NCI-H510A (cell line): ENCODE measurements around the gene RAI14.

ENCODE experiments used
- DNase-seq: peaks from one replicate; lab custom pipeline; 2025; lab: John Stamatoyannopoulos, UW

RAI14 gene

GRCh38 chr5:34677428-34677827 is 21.3 kb downstream of the RAI14 start:
- DNase-seq, result no peak

DNA sequence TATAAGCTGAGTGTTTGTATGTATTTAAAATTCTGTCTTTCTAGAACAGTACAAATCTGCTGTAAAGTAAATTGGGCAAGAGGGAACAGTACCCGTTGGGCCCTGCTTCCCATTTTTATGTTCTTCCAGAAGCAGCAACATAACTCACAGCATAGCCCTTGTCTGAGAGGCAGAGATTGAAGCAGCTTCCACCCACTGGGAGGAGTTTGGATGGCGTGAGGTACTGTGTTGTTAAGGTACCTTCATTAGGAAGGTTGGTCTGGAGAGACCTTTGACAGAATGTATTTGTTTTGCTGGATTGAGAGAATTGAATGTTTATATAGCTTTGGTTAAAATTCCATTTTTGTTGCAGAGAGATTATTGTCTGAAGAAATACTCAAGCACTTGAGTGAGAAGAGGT is 24.8 kb downstream of the RAI14 start:
- no peak for DNase-seq

GRCh38 chr5:34682926-34683623 is 26.9 kb downstream of the RAI14 start:
- DNase-seq, result no peak

- DNase-seq, result no peak
Measured at GRCh38 chr5:34684281-34684979, 28.3 kb downstream of the RAI14 start.

DNA sequence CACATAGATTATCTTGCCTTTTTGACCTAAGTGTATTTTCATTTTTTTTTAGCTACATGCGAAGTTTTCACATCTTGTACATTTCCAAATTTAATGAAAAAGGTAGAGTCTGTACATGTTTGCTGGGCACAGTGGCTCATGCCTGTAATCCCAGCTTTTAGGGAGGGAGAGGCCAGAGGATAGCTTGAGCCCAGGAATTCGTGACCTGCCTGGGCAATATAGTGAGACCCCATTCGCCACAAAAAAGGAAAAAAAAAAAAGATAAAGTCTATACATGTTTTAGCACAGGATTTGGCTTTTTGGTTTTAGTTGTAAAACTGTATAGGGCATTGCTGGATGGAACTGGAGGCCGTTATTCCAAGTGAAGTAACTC is 28.8 kb downstream of the RAI14 start:
- no peak for DNase-seq

GRCh38 chr5:34685485-34686165 is 29.5 kb downstream of the RAI14 start:
- no peak for DNase-seq

- no peak for DNase-seq
Measured at GRCh38 chr5:34686762-34687268, 30.7 kb downstream of the RAI14 start.

GRCh38 chr5:34687269-34688011 is 31.3 kb downstream of the RAI14 start:
- DNase-seq, result no peak

GRCh38 chr5:34688015-34688810 is 32.1 kb downstream of the RAI14 start:
- no peak for DNase-seq

- DNase-seq, result no peak
Measured at GRCh38 chr5:34690301-34690700, 34.2 kb downstream of the RAI14 start.

DNA sequence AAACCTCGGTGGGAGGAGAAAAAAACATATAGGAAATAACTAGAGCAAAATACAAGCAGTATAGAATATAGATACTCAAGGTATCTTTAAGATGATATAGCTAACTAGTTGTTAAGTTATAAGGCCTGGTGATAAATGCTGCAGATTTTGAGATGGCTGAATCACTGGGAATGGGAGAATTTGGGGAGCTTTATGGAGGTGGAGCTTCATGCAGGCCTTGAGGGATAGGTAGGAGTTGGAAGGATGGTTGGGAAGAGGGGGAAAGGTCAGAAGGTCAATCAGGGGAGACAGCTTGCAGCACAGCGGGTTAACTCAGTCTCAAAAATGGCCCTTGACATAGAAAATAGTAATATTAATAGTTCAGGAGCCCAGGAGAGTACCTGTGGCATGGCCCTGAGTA is 34.8 kb downstream of the RAI14 start:
- DNase-seq, result no peak

GRCh38 chr5:34691326-34691725 is 35.2 kb downstream of the RAI14 start:
- no peak for DNase-seq

DNA sequence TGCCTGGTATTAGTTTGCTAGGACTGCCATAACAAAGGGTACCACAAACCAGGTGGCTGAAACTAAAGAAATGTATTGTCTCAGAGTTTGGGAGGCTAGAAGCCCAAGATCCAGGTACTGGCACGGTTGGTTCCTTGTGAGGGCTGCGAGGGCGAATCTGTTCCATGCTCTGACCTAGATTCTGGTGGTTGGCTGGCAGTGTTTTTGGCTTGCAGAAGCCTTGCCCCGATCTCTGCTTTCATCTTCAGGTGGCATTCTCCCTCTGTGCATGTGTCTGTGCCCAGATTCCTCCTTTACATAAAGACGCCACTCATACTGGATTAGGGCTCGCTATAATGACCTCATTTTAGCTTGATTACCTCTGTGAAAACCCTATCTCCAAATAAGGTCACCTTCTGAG is 36.7 kb downstream of the RAI14 start:
- no peak for DNase-seq

GRCh38 chr5:34694012-34694411 is 37.9 kb downstream of the RAI14 start:
- DNase-seq, result no peak

GRCh38 chr5:34694685-34695084 is 38.6 kb downstream of the RAI14 start:
- DNase-seq, result no peak

DNA sequence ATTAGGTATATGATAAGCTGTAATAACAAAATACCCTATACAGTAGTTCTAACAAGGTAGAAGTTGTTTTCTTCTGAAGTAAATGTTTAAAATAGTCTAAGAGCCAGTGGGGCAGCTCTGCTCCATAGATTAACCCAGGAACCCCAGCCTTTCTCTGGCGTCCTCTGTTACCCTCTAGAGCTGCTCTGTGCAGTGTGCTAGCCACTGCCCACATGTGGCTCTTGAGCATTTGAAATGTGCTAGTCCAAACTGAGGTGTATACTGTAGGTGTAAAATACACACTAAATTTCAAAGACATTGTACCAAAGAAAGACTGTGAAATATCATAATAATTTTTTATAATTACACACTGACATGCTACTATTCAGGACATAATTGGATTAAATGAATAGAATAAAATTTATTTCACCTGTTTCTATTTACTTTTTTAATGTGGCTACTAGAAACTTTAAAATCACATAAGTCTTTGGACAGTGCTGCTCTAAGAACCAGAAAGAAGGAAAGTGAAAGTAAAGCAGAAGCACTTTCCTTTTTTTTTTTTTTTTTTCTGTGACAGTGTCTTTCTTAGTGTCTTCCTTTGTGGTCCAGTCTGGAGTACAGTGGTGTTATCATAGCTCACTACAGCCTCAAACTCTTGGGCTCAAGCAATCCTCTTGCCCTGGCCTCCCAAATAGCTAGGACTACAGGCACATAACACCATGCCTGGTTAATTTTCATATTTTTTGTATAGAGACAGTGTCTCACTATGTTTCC is 39.3 kb downstream of the RAI14 start:
- DNase-seq, result no peak

DNA sequence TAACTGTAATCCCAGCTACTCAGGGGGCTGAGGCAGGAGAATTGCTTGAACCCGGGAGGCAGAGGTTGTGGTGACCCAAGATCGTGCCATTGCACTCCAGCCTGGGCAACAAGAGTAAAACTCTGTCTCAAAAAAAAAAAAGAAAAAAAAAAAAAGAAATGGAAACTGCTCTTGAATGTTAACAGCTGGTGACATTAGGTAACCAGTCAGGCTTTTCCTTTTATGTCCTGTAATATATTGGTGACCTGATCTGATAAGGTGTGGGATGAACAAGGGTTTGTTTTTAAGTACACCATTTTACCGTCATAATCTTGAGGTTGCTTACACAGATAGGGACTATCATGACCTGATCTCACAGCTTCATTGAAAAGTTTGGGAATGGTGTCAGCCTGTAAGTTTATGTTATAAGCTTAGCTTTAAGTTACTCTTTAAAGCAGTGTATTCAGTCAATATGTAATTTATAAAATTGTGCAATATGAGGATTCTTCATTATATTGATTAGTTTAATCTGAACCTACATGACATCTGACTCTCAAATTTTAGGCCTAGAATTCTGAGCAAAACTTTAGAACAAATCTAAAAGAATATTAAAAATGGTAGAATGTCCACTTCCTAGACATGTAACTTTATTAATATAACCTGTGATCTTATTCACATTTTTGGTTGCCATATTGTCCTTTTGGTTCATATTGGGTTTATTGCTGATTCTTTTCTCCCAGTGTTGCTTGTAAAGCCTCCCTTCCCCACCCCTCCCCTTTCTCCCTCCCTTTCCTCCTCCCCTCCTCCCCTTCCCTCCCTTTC is 41.4 kb downstream of the RAI14 start:
- no peak for DNase-seq

- no peak for DNase-seq
Measured at GRCh38 chr5:34698109-34698419, 41.9 kb downstream of the RAI14 start.

- no peak for DNase-seq
Measured at GRCh38 chr5:34698754-34699153, 42.6 kb downstream of the RAI14 start.
